HepG2 (cell line): ENCODE data around the gene KL. TPM values are rescaled to one million over a fixed set of nuclear protein-coding genes. Genes with fewer than 3 reads are reported as not detected.

Experiments used
- ATAC-seq: fragments of 200-7000 bp; cut with Tn5 transposase; 3 replicates; pipeline ENCODE4 v1.9.1; 2020; ENCODE audit warnings: mild to moderate bottlenecking, moderate library complexity
- BruUV-seq: library from RNA; stranded (reverse); fragments of 400-500 nt; replicated peaks from 2 replicates; lab custom pipeline; 2021; lab: Mats Ljungman, UMichigan
- CTCF ChIA-PET: fragments of 300-600 bp; formaldehyde crosslinking; extraction: SDS; loops from one replicate; lab custom pipeline; 2021; ENCODE audit warnings: low total read pairs, inconsistent platforms, low intra/inter-chr PET ratio; lab: Yijun Ruan, JAX
- POLR2A ChIA-PET: fragments of 350-600 bp; sonication (Branson Sonifier 250); formaldehyde crosslinking; loops from one replicate; lab custom pipeline; 2020; ENCODE audit warnings: antibody characterized with exemption, inconsistent platforms; lab: Yijun Ruan, JAX
- DNase-seq: peaks from one replicate; pipeline ENCODE4 v3.0.0-alpha.2; 2015; ENCODE audit warnings: low spot score
- FAIRE-seq: peaks from 3 replicates; lab custom pipeline; 2011; peaks lifted over from hg19 to GRCh38; lab: Jason Lieb, UNC
- H2AFZ ChIP-seq: one replicate; pipeline ENCODE4 v1.6.1; 2011; ENCODE audit warnings: low read length, inconsistent platforms
- H3K27ac ChIP-seq: fragments of 300-600 bp; 3 replicates; pipeline ENCODE4 v1.8.0; 2011; ENCODE audit warnings: mixed run types, mild to moderate bottlenecking, mixed read lengths, low read length, inconsistent platforms; ENCODE audit not compliant: insufficient read depth; ENCODE audit errors: extremely low read length
- H3K27me3 ChIP-seq, 2 experiments: fragments of 200-600 bp in 1 of 2; 2 replicates in 1 of 2; 3 replicates in 1 of 2; pipeline versions ENCODE4 v1.6.0 to v1.8.0; 2011; ENCODE audit warnings: low read length in 2 of 2, mild to moderate bottlenecking in 2 of 2, moderate library complexity in 2 of 2, inconsistent platforms in 1 of 2; ENCODE audit not compliant: insufficient read depth in 2 of 2, control insufficient read depth in 1 of 2
- H3K36me3 ChIP-seq, 2 experiments: fragments of 200-600 bp in 1 of 2; replicated peaks in 1 of 2; 2 replicates in 1 of 2; 3 replicates in 1 of 2; pipeline versions ENCODE4 v1.5.1 to v1.8.0; 2011; ENCODE audit warnings: low read length in 2 of 2, inconsistent platforms in 1 of 2; ENCODE audit not compliant: insufficient read depth in 2 of 2, control insufficient read depth in 1 of 2
- H3K4me1 ChIP-seq: 2 replicates; pipeline ENCODE4 v1.5.1; 2012; ENCODE audit warnings: low read length, inconsistent platforms; ENCODE audit not compliant: insufficient read depth
- H3K4me2 ChIP-seq: 2 replicates; pipeline ENCODE4 v1.6.0; 2011; ENCODE audit warnings: low read depth, low read length, inconsistent platforms
- H3K4me3 ChIP-seq, 3 experiments: fragments of 200-600 bp in 1 of 3; sonication (generic), shearing (Covaris generic) in 1 of 3; replicated peaks in 1 of 3; 2 replicates each; pipeline ENCODE4 v1.5.1; 2011 to 2016; ENCODE audit warnings: low read length in 3 of 3, inconsistent platforms in 2 of 3, low read depth in 2 of 3, mild to moderate bottlenecking in 2 of 3, control low read depth in 1 of 3, mixed read lengths in 1 of 3; ENCODE audit not compliant: insufficient read depth in 1 of 3
- H3K79me2 ChIP-seq: one replicate; pipeline ENCODE4 v1.6.1; 2011; ENCODE audit warnings: low read length, inconsistent platforms; ENCODE audit not compliant: insufficient read depth
- H3K9ac ChIP-seq: 2 replicates; pipeline ENCODE4 v1.6.0; 2011; ENCODE audit warnings: mild to moderate bottlenecking, low read depth, low read length, inconsistent platforms; ENCODE audit not compliant: insufficient read depth
- H3K9me3 ChIP-seq: 2 replicates; pipeline ENCODE4 v1.5.1; 2012; ENCODE audit warnings: mild to moderate bottlenecking, low read length
- H4K20me1 ChIP-seq: 2 replicates; pipeline ENCODE4 v1.6.0; 2011; ENCODE audit warnings: inconsistent platforms, mild to moderate bottlenecking, low read length, moderate library complexity; ENCODE audit not compliant: insufficient read depth
- ASH2L ChIP-seq: fragments of 300-600, 200-600 bp; sonication (generic); IDR thresholded peaks from 2 replicates; pipeline ENCODE4 v1.7.0; 2017; ENCODE audit warnings: low read depth, mild to moderate bottlenecking, moderate library complexity, mixed read lengths, low read length; ENCODE audit not compliant: insufficient read length
- FOXK1 ChIP-seq: sonication (generic); formaldehyde crosslinking; IDR thresholded peaks from 2 replicates; pipeline ENCODE4 v1.4.0; 2020; ENCODE audit warnings: low read depth, missing genetic modification reagents, borderline replicate concordance
- GATAD1 ChIP-seq: IDR thresholded peaks from 2 replicates; pipeline ENCODE4 v1.6.1; 2016; ENCODE audit warnings: missing genetic modification reagents, missing compliant biosample characterization
- ISL2 ChIP-seq: sonication (generic); formaldehyde crosslinking; IDR thresholded peaks from 2 replicates; pipeline ENCODE4 v1.5.0; 2020; ENCODE audit warnings: missing genetic modification reagents
- MEIS1 ChIP-seq: sonication (generic); formaldehyde crosslinking; IDR thresholded peaks from 2 replicates; pipeline ENCODE4 v1.9.0; 2021; ENCODE audit warnings: mild to moderate bottlenecking, missing genetic modification reagents, moderate library complexity, borderline replicate concordance
- NFE2 ChIP-seq: sonication (generic); formaldehyde crosslinking; IDR thresholded peaks from 2 replicates; pipeline ENCODE4 v1.4.0; 2020; ENCODE audit warnings: missing genetic modification reagents
- PBX2 ChIP-seq: IDR thresholded peaks from 2 replicates; pipeline ENCODE4 v1.6.1; 2016; ENCODE audit warnings: control low read depth
- PHF21A ChIP-seq: sonication (generic); formaldehyde crosslinking; IDR thresholded peaks from 2 replicates; pipeline ENCODE4 v1.5.0; 2020; ENCODE audit warnings: mild to moderate bottlenecking, missing genetic modification reagents
- SATB2 ChIP-seq: sonication (generic); formaldehyde crosslinking; IDR thresholded peaks from 2 replicates; pipeline ENCODE4 v1.5.0; 2020; ENCODE audit warnings: missing genetic modification reagents
- SPEN ChIP-seq: sonication (generic); formaldehyde crosslinking; IDR thresholded peaks from 2 replicates; pipeline ENCODE4 v1.5.1; 2020; ENCODE audit warnings: low read depth, mild to moderate bottlenecking, missing genetic modification reagents
- TAF15 ChIP-seq: fragments of 200-400 bp; formaldehyde crosslinking; IDR thresholded peaks from one replicate; pipeline ENCODE4 v1.6.1; 2018; ENCODE audit warnings: mild to moderate bottlenecking, low read depth, low read length; ENCODE audit not compliant: poor library complexity, severe bottlenecking
- ZNF264 ChIP-seq: sonication (generic); formaldehyde crosslinking; IDR thresholded peaks from 2 replicates; pipeline ENCODE4 v1.4.0; 2020; ENCODE audit warnings: missing genetic modification reagents
- ZNF713 ChIP-seq: sonication (generic); formaldehyde crosslinking; IDR thresholded peaks from 2 replicates; pipeline ENCODE4 v1.4.0; 2020; ENCODE audit warnings: mild to moderate bottlenecking, missing genetic modification reagents
- ZNF740 ChIP-seq: sonication (generic); formaldehyde crosslinking; IDR thresholded peaks from 2 replicates; pipeline ENCODE4 v1.4.0; 2020; ENCODE audit warnings: missing genetic modification reagents
- ZNF83 ChIP-seq: sonication (generic); formaldehyde crosslinking; IDR thresholded peaks from 2 replicates; pipeline ENCODE4 v1.4.0; 2020; ENCODE audit warnings: missing genetic modification reagents, mild to moderate bottlenecking, borderline replicate concordance
- ZSCAN20 ChIP-seq: sonication (generic); formaldehyde crosslinking; IDR thresholded peaks from 2 replicates; pipeline ENCODE4 v1.4.0; 2020; ENCODE audit warnings: missing genetic modification reagents, mild to moderate bottlenecking, borderline replicate concordance
- WGBS: methylation state at CpG from one replicate; pipeline ENCODE4 v1.1.6; 2017; ENCODE audit warnings: low lambda C conversion rate; 5-methylcytosine and 5-hydroxymethylcytosine counted together
- in situ Hi-C: cut with HindIII; loops from 2 replicates; pipeline ENCODE4 v1.10.0; 2017; ENCODE audit warnings: low pct_unique_long_range_greater_than_20kb; ENCODE audit not compliant: extremely low pct_ligation_motif_present
- intact Hi-C: fragments of 100-400 bp; cut with micrococcal nuclease; formaldehyde crosslinking; loops from one replicate; pipeline ENCODE4 v1.10.0; 2022; ENCODE audit not compliant: unreplicated experiment
- polyA plus RNA-seq, 8 experiments: library from polyadenylated mRNA; depleted of rRNA in 3 of 8; stranded (reverse) in 7 of 8; unstranded in 1 of 8; fragments of >200 nt; fragmentation: Illumina TruSeq in 4 of 8; extraction: Trizol in 4 of 8; gene quantifications; 2 replicates each; pipeline versions ENCODE4 v1.2.1 to v1.2.3, GENCODE V29; 2011 to 2016; ENCODE audit warnings: low read depth in 4 of 8, missing spikeins in 1 of 8, mixed read lengths in 1 of 8; ENCODE audit not compliant: insufficient read depth in 1 of 8
- total RNA-seq, 5 experiments: library from RNA; depleted of rRNA; stranded (reverse); fragments of >200 nt; fragmentation: Illumina TruSeq; extraction: Trizol; gene quantifications; 2 replicates each; pipeline ENCODE4 v1.2.3, GENCODE V29; 2016; ENCODE audit warnings: low read depth in 1 of 5
- TF ChIP-seq, protein P1 (sequence below): sonication (generic); formaldehyde crosslinking; conservative IDR thresholded peaks from 2 replicates; pipeline ENCODE4 v1.8.0; 2022; ENCODE audit warnings: missing genetic modification reagents
- TF ChIP-seq, protein P2 (sequence below): IDR thresholded peaks from 2 replicates; pipeline ENCODE4 v1.6.1; 2018; ENCODE audit warnings: missing genetic modification reagents, mild to moderate bottlenecking, missing compliant biosample characterization

The KL gene
- total and polyA plus RNA-seq, 2 of the 13 experiments (the other 11 are each of a cell fraction or from before 2014, with no cell fraction given): not detected

GRCh38 chr13:32978278-32978677, 37.9 kb upstream of the KL start (continued):
- TF ChIP-seq ZNF740 (CRISPR knock-in tag) (no peak), FOXK1 (no peak), SPEN (CRISPR knock-in tag) (no peak)
- TF ChIP-seq, protein P1, sequence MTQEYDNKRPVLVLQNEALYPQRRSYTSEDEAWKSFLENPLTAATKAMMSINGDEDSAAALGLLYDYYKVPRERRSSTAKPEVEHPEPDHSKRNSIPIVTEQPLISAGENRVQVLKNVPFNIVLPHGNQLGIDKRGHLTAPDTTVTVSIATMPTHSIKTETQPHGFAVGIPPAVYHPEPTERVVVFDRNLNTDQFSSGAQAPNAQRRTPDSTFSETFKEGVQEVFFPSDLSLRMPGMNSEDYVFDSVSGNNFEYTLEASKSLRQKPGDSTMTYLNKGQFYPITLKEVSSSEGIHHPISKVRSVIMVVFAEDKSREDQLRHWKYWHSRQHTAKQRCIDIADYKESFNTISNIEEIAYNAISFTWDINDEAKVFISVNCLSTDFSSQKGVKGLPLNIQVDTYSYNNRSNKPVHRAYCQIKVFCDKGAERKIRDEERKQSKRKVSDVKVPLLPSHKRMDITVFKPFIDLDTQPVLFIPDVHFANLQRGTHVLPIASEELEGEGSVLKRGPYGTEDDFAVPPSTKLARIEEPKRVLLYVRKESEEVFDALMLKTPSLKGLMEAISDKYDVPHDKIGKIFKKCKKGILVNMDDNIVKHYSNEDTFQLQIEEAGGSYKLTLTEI (CRISPR knock-in tag): no peak

DNA sequence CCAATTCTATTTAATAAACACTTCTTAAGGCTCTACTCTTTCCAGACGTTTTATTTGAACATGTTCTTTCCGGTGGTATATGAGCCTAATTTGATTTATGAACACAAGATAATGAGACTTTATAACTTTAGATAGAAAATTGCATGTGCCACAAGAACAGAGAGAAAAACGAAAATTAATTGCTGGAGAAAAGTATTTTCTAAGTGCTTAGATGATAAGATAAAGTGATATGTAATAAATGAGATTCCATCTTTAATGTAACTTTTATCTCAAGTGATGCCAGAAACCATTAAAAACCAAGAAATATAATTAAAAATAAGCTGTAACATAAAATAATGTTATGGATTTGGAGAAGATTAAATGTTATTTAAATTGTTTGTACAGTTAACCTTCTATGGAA, 33.2 kb upstream of the KL start:
- peaks cover 11% of the 10 kb centered on the region for H3K4me1 ChIP-seq
- FAIRE-seq: no peak
- TF ChIP-seq ZNF83 (CRISPR knock-in tag) (no peak), ZSCAN20 (CRISPR knock-in tag) (no peak), NFE2 (CRISPR knock-in tag) (no peak), GATAD1 (no peak), ZNF713 (no peak), TAF15 (no peak), ISL2 (CRISPR knock-in tag) (no peak), PBX2 (CRISPR knock-in tag) (no peak), MEIS1 (CRISPR knock-in tag) (no peak), PHF21A (CRISPR knock-in tag) (no peak), ZNF264 (CRISPR knock-in tag) (no peak), ASH2L (no peak), SATB2 (CRISPR knock-in tag) (no peak)
- TF ChIP-seq, protein P2, sequence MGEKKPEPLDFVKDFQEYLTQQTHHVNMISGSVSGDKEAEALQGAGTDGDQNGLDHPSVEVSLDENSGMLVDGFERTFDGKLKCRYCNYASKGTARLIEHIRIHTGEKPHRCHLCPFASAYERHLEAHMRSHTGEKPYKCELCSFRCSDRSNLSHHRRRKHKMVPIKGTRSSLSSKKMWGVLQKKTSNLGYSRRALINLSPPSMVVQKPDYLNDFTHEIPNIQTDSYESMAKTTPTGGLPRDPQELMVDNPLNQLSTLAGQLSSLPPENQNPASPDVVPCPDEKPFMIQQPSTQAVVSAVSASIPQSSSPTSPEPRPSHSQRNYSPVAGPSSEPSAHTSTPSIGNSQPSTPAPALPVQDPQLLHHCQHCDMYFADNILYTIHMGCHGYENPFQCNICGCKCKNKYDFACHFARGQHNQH: no peak
- intact Hi-C loops: no loop called here
- in situ Hi-C loops: no loop called here
- DNase-seq: no peak
- no TSS peak for BruUV-seq
- H3K27ac ChIP-seq: no peak overlapping the region
- H3K36me3 ChIP-seq: no peaks in the 10 kb centered on the region
- no peaks in the 10 kb centered on the region for H3K79me2 ChIP-seq
- H3K4me3 ChIP-seq: no peak overlapping the region
- H3K27me3 ChIP-seq: no peaks in the 10 kb centered on the region; a peak in 1 of 5 replicates
- ChIA-PET POLR2A (interaction anchor here (0.6 kb wide), 1 partner anchor 27 kb away, joined by 3 read pairs; no protein-coding TSS in a partner anchor), CTCF (no interaction called here)
- H3K4me2 ChIP-seq: no peak overlapping the region
- H4K20me1 ChIP-seq: no peaks in the 10 kb centered on the region
- no peak overlapping the region for H2AFZ ChIP-seq
- ATAC-seq: no peak
- 34% methylated on average over 3 of the region's 3 CpGs for WGBS
- no peaks in the 10 kb centered on the region for H3K9me3 ChIP-seq
- no peak overlapping the region for H3K9ac ChIP-seq
